Body of pancreas (tissue), 4 donors: ENCODE measurements around the gene HECW1. TPM values are rescaled to one million over a fixed set of nuclear protein-coding genes. Genes with fewer than 3 reads are reported as not detected.

Source experiments
- ATAC-seq: fragments of 150-250 bp; one replicate; pipeline ENCODE4 v1.9.1; 2016
- DNase-seq, 4 donors: peaks; one replicate each; pipeline ENCODE4 v3.0.0-alpha.2; 2019
- H3K27ac ChIP-seq, 4 donors: fragments of 200-600 bp; sonication (generic); 1 replicate in 3 of 4; 2 replicates in 1 of 4; pipeline versions ENCODE4 v1.5.1 to v1.6.1; 2016 to 2019; ENCODE audit warnings: mild to moderate bottlenecking in 1 of 4, mixed read lengths in 1 of 4, moderate library complexity in 1 of 4
- H3K27me3 ChIP-seq, 2 donors: fragments of 200-600 bp; sonication (generic); one replicate each; pipeline ENCODE4 v1.6.0; 2016; ENCODE audit warnings: mild to moderate bottlenecking in 1 of 2
- H3K36me3 ChIP-seq, 2 donors: fragments of 200-600 bp; sonication (generic); replicated peaks in 1 of 2; 2 replicates each; pipeline ENCODE4 v1.5.1; 2016; ENCODE audit warnings: low read depth in 2 of 2; ENCODE audit not compliant: insufficient read depth in 1 of 2
- H3K4me1 ChIP-seq: fragments of 200-600 bp; sonication (generic); one replicate; pipeline ENCODE4 v1.6.0; 2016
- H3K4me3 ChIP-seq, 2 donors: fragments of 200-600 bp; sonication (generic); 1 replicate in 1 of 2; 2 replicates in 1 of 2; pipeline ENCODE4 v1.5.1; 2016 to 2019
- H3K9me3 ChIP-seq, 3 donors: fragments of 200-600 bp; sonication (generic); 1 replicate in 2 of 3; 2 replicates in 1 of 3; pipeline ENCODE4 v1.5.1; 2016
- POLR2A ChIP-seq, 3 donors: fragments of 450-650 bp; IDR thresholded peaks; one replicate each; pipeline ENCODE4 v1.6.1; 2016; ENCODE audit warnings: antibody characterized with exemption in 3 of 3, mild to moderate bottlenecking in 2 of 3
- WGBS, 2 donors: methylation state at CpG; one replicate each; pipeline ENCODE4 v1.1.5; 2017; 5-methylcytosine and 5-hydroxymethylcytosine counted together
- intact Hi-C: fragments of 100-400 bp; cut with DNase I; formaldehyde crosslinking; loops from one replicate; pipeline ENCODE4 v1.15.1; 2023
- total RNA-seq, 2 donors: library from RNA; depleted of rRNA; stranded (reverse); fragments of >200 nt; gene quantifications; one replicate each; pipeline ENCODE4 v1.1.0, GENCODE V29; 2016
- TF ChIP-seq, protein P1 (sequence below), 7 experiments: fragments of 450-650 bp in 4 of 7; fragments of 200-600 bp in 3 of 7; sonication (generic) in 3 of 7; IDR thresholded peaks; one replicate each; pipeline ENCODE4 v1.5.1; 2016 to 2019; ENCODE audit warnings: antibody characterized with exemption in 7 of 7

HECW1 gene
- total RNA-seq, 2 donors from 2014 or later: under 0.01 TPM; not detected in 1

DNA sequence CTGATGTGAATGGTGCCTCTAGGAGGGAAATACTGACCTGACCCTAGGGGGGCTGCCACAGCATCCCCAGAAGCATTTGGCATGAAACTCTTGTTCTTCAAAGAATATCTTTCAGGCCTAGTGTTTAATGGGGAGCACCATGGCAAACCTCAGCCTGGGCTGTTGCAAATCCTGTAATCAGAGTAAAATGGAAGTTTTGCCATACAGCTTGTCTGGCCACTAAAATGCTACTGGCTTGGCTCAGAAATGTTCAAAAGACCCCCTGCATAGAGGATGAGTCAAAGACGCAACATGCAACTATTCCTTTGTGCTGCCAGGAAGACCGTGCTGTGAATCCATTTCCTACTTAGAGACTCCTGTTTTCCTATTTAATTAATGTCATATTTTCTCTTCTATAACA, 26.7 kb downstream of the HECW1 start:
- DNase-seq (no peak), ATAC-seq (no peak)
- TF ChIP-seq POLR2A (IDR thresholded peaks at IDR 0.05): no peak
- TF ChIP-seq, protein P1, sequence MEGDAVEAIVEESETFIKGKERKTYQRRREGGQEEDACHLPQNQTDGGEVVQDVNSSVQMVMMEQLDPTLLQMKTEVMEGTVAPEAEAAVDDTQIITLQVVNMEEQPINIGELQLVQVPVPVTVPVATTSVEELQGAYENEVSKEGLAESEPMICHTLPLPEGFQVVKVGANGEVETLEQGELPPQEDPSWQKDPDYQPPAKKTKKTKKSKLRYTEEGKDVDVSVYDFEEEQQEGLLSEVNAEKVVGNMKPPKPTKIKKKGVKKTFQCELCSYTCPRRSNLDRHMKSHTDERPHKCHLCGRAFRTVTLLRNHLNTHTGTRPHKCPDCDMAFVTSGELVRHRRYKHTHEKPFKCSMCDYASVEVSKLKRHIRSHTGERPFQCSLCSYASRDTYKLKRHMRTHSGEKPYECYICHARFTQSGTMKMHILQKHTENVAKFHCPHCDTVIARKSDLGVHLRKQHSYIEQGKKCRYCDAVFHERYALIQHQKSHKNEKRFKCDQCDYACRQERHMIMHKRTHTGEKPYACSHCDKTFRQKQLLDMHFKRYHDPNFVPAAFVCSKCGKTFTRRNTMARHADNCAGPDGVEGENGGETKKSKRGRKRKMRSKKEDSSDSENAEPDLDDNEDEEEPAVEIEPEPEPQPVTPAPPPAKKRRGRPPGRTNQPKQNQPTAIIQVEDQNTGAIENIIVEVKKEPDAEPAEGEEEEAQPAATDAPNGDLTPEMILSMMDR (IDR thresholded peaks at IDR 0.05): no peak
- Histone ChIP-seq H3K36me3 (no peaks in the 10 kb centered on the region), H3K4me1 (no peaks in the 10 kb centered on the region), H3K4me3 (no peak overlapping the region), H3K9me3 (no peaks in the 10 kb centered on the region), H3K27me3 (no peaks in the 10 kb centered on the region), H3K27ac (no peak overlapping the region)
- intact Hi-C loops: no loop called here
- WGBS, 2 donors: 82 to 90% methylated on average over 2 of the region's 2 CpGs

DNA sequence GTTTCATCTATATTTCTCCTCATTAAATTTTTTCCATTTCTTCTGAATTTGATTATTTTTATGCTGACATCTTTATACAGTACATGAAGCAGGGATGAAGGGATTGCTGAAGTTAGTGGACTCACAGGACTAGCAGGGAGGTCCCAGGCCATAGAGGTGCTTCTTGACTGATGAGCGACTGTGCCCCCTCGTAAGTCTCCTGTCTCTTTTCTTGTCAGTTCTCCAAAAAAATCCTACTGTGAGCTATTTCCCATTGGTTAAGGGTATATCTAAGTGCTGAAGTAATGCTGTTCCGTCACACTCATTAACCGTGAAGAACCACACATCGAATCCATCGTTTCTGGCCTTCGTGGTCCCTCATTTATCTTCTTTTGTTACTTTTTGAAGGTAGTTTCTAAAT, 27.7 kb downstream of the HECW1 start:
- Histone ChIP-seq H3K9me3 (no peaks in the 10 kb centered on the region), H3K4me1 (no peaks in the 10 kb centered on the region), H3K36me3 (no peaks in the 10 kb centered on the region), H3K27me3 (no peaks in the 10 kb centered on the region), H3K4me3 (no peak overlapping the region), H3K27ac (no peak overlapping the region)
- WGBS, 2 donors: 87 to 93% methylated on average over 7 of the region's 7 CpGs
- no peak for TF ChIP-seq POLR2A (IDR thresholded peaks at IDR 0.05)
- TF ChIP-seq, protein P1 (IDR thresholded peaks at IDR 0.05): no peak
- DNase-seq (no peak), ATAC-seq (no peak)
- intact Hi-C loops: no loop called here

- intact Hi-C loops: no loop called here
- ATAC-seq (no peak), DNase-seq (no peak)
- Histone ChIP-seq H3K4me3 (no peak overlapping the region), H3K27me3 (no peaks in the 10 kb centered on the region), H3K36me3 (no peaks in the 10 kb centered on the region), H3K4me1 (no peaks in the 10 kb centered on the region), H3K27ac (no peak overlapping the region), H3K9me3 (no peaks in the 10 kb centered on the region)
- WGBS, 2 donors: 33 to 38% methylated on average over 4 to 5 of the region's 5 CpGs
- TF ChIP-seq, protein P1 (IDR thresholded peaks at IDR 0.05): no peak
- no peak for TF ChIP-seq POLR2A (IDR thresholded peaks at IDR 0.05)
Observed at GRCh38 chr7:43141091-43141490, 28.6 kb downstream of the HECW1 start.

- Histone ChIP-seq H3K9me3 (no peaks in the 10 kb centered on the region), H3K27ac (no peak overlapping the region), H3K4me1 (no peaks in the 10 kb centered on the region), H3K4me3 (no peak overlapping the region), H3K27me3 (no peaks in the 10 kb centered on the region), H3K36me3 (no peaks in the 10 kb centered on the region)
- TF ChIP-seq, protein P1 (IDR thresholded peaks at IDR 0.05): no peak
- TF ChIP-seq POLR2A (IDR thresholded peaks at IDR 0.05): no peak
- DNase-seq: no peak
- WGBS, 2 donors: 72 to 89% methylated on average over 5 of the region's 5 CpGs
- intact Hi-C loops: no loop called here
- no peak for ATAC-seq
Observed at GRCh38 chr7:43142703-43143102, 30.3 kb downstream of the HECW1 start.

- intact Hi-C loops: no loop called here
- Histone ChIP-seq H3K27ac (no peak overlapping the region), H3K27me3 (no peaks in the 10 kb centered on the region), H3K4me3 (no peak overlapping the region), H3K9me3 (no peaks in the 10 kb centered on the region), H3K4me1 (no peaks in the 10 kb centered on the region), H3K36me3 (no peaks in the 10 kb centered on the region)
- DNase-seq (no peak), ATAC-seq (no peak)
- TF ChIP-seq, protein P1 (IDR thresholded peaks at IDR 0.05): no peak
- no peak for TF ChIP-seq POLR2A (IDR thresholded peaks at IDR 0.05)
- 51 to 61% methylated on average over 5 of the region's 5 CpGs for WGBS, 2 donors
Observed at GRCh38 chr7:43143918-43144589, 31.6 kb downstream of the HECW1 start.
